ENCODE results near the gene PSMA8.
"Not testable (repeated sequence)": the region's sequence is repeated elsewhere in the genome, so short reads cannot be mapped to it uniquely, and the experiment has no call there.

Gene PSMA8

DNA sequence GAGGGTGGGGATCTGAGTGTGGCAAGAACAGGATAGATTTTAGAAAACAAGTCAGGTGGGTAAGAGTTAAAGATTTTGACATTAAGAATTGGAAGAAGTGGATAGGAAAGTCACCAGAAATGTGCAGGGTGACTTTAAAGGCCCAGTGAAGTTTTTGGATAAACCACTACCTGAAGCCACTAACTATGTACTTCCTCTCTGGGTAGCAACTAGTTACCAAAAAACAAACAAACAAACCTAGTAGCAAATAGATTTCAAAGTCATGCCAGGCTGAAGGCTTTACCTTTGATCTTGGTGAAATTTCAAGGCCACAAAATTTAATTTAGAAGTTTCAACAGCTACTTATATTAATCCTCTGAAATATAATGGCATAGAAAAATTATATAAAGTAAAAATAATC lies 42.5 kb downstream of the PSMA8 start:
- peak in 1 of 6 experiments; percentile 7 for DNase-seq

DNA sequence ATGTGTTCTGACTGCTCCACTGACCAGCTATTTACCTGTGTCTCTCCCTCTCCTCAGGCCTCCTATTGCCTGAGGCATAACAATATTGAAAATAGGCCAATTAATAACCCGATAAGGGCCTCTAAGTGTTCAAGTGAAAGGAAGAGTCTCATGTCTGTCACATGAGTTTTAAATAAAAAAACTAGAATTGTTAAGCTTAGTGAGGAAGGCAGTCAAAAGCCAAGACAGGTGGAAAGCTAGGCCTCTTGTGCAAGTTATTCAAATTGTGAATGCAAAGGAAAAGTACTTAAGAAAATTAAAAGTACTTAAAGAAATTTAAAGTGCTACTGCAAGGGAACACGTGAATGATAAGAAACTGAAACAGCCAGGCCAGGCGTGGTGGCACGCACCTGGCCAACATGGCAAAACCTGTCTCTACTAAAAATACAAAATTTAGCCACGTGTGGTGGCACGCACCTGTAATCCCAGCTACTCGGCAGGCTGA lies 47.7 kb downstream of the PSMA8 start:
- DNase-seq = no peak

DNA sequence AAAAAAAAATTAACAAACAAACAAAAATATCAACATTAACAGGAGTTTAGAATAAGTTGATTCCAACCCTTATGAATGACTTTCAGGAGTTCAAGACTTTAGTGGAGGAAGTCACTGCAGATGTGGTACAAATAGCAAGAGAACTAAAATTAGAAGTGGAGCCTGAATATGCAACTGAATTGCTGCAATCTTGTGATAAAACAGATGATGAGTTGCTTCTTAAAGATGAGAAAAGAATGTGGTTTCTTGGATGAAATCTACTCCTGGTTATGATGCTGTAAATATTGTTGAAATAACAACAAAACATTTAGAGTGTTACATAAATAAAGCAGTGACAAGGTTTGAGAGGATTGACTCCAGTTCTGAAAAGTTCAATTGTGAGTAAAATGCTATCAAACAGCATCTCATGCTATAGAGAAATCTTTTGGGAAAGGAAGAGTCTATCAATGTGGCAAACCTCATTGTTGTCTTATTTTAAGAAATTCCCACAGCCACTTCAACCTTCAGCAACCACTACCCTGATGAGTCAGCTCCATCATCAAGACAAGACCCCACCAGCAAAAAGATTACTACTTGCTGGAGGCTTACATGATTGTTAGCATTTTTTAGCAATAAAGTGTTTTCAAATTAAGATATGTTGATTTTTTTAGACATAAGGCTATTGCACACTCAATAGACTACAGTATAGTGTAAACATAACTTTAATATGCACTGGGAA lies 49.9 kb downstream of the PSMA8 start:
- no peak for DNase-seq

DNA sequence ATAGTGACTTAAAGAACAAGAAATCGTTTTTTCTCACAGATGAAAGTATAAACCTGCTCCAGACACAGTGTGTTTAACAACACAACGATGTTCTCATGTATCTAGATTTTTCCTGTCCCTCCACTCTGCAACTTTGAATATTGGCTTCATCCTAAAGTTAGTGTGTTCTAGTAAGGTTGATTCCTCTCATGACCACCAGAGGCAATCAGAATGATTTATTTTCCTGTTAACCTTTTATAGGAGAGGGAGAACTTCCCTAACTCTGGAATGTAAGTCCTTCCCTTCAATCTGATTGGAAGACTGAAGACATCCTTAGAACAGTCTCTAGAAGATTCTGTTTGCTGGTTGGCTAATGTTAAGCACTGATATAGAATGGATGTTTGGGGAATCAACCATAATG lies 51.6 kb downstream of the PSMA8 start:
- no peak for DNase-seq

DNA sequence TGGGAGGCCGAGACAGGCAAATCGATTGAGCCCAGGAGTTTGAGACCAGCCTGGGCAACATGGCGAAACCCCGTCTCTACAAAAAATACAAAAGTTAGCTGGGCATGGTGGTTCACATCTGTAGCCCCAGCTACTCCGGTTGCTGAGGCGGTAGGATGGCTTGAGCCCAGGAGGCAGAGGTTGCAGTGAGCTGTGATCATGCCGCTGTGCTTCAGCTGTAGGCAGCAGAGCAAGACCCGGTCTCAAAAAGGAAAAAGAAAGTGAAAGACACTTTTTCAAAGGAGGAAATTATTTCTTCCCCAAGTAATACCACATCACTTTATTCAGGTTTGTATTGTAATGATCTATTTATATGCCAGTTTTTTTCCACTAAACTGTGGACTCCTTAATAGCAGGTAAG lies 56.8 kb downstream of the PSMA8 start:
- peak; percentile 1 to 55 (median 22) for DNase-seq

DNA sequence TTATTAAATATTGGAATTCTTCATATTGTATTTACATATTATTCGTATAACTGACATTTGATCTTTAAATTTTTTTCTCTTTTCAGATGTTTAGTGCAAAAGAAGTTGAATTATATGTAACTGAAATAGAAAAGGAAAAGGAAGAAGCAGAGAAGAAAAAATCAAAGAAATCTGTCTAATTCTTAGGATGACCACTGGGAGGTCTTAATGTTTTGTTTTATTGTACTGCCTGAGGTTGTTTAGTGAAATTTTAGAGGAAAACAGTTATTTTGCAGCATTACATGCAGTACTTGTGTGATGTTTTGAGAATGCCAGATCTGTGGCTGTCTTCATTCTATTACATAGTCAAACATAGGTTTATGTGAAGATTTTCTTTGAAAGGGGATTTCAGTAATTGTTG lies 58.6 kb downstream of the PSMA8 start:
- DNase-seq = no peak

DNA sequence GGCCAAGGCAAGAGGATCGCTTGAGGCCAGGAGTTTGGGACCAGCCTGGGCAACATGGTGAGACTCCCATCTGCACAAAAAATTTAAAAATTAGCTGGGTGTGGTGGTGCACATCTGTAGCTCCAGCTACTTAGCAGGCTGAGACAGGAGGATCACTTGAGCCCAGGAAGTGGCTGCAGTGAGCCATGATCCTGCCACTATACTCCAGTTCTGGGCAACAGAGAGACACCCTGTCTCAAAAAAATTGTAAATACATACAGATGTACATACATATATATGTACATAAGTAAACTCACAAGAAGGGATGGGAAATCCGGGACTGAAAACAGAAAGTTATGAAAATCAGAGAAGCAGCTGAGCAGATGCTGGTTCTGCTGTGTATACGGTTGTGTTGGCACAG lies 62.9 kb downstream of the PSMA8 start:
- no peak for DNase-seq

DNA sequence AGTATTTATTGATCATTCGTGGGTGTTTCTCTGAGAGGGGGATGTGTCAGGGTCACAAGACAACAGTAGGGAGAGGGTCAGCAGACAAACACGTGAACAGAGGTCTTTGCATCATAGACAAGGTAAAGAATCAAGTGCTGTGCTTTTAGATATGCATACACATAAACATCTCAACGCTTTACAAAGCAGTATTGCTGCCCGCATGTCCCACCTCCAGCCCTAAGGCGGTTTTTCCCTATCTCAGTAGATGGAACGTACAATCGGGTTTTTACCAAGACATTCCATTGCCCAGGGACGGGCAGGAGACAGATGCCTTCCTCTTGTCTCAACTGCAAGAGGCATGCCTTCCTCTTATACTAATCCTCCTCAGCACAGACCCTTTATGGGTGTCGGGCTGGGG lies 68.3 kb downstream of the PSMA8 start:
- not testable (repeated sequence) for DNase-seq

DNA sequence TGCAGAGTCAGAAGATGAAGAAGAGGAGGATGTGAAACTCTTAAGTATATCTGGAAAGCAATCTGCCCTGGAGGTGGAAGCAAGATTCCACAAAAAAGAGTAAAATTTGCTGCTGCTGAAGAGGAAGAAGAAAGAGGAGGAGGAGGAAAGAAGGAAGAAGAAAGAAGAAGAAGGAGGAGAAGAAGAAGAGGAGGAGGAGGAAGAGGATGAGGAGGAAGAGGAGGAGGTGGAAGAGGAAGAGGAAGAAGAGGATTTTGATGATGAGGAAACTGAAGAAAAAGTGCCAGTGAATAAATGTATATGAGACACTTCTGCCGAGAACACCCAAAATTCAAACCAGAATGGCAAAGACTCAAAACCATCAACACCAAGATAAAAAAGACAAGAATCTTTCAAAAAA lies 71.6 kb downstream of the PSMA8 start:
- DNase-seq = no peak

DNA sequence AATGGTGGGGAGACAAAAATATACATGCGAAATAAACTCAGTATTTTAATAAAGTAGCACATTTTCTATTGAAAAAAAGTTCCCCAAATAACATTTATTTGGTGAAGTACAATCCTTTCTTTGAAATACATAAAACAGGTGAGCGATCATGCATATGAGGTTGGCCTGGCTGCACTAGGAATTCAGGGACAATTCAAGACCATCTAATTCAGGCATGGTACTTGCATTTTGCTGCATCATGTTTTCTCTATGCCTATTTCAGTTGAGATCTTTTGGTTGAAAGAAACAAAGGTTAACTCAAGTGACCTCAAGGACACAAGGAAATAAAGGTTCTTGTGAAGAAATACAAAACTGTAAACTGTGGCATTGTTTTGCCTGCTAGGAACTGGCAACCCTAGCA lies 72.8 kb downstream of the PSMA8 start:
- no peak for DNase-seq

DNA sequence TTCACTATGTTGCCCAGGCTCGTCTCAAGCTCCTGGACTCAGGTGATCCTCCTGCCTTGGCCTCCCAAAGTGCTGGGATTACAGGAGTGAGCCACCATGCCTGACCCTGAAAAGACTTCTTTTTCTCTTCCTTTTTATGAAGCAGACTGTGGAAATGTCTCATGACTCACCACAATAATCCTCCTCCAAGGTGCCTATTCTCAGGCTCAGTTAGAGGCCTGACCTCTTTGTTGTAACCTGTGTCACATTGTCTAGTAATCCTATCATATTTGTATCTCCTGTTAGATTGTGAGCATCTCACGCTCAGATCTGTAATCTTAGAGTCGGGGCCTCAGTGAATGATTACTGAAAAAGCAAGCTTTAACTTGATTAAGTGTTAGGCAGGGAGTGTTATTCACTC lies 74.3 kb downstream of the PSMA8 start:
- DNase-seq = no peak

DNA sequence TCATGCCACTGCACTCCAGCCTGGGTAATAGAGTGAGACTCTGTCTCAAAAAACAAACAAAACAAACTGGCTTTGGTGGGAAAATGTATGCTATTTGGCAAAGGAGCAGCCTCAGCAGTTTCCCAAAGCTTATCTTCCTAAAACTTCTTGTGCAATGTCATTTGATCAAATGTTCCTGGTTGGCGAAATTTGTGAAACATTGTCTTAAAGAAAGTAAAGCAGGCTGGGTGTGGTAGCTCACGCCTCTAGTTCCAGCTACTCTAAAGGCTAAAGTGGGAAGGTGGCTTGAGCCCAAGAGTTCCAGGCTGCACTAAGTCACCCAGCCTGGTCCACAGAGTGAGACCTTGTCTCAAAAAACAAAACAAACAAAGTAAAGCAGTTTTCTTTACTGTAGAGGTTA lies 75.3 kb downstream of the PSMA8 start:
- no peak for DNase-seq

DNA sequence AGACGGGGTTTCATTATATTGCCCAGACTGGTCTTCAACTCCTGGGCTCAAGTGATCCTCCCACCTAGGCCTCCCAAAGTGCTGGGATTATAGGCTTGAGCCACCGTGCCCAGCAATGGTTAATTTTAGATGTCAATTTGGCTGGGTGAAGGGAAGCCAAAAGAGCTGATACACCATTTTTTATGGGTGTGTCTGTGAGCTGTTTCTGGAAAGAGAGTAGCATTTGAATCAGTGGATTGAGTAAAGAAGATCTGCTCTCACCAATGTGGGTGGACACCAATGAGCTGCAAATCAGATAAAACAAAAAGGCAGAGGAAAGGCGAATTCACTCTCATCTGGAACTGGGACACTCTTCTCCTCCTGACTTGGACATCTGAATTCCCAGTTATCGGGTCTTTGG lies 76.5 kb downstream of the PSMA8 start:
- DNase-seq = no peak

DNA sequence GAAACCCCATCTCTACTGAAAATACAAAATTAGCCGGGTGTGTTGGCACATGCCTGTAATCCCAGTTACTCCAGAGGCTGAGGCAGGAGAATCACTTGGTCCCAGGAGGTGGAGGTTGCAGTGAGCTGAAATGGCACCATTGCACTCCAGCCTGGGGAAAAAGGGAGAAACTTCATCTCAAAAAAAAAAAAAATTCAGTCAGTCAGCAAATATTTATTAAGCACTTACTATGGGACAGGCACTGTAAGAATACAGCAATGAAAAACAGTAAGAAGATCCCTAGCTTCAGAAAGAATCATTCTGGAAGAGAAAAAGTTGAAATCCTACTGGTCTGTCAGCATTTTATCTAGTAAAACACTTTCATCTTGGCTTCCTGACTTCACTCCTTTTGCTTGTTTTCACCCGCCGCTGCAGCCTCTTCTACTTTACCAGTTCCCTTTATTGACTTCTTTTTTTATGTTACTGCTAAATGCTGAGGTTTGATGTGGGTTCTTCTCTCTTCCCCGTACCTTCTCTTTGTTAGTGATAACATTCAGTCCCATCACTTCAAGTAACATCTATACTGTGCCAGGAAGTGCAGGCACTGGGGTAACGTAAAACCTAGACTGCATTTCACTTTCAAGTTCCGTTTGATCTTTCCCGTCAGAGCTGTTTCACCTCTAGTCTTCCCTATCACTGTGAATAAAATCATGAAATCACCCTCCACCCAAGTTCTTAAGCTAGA lies 81.7 kb downstream of the PSMA8 start:
- peak; percentile 30 to 92 (median 68) for DNase-seq

DNA sequence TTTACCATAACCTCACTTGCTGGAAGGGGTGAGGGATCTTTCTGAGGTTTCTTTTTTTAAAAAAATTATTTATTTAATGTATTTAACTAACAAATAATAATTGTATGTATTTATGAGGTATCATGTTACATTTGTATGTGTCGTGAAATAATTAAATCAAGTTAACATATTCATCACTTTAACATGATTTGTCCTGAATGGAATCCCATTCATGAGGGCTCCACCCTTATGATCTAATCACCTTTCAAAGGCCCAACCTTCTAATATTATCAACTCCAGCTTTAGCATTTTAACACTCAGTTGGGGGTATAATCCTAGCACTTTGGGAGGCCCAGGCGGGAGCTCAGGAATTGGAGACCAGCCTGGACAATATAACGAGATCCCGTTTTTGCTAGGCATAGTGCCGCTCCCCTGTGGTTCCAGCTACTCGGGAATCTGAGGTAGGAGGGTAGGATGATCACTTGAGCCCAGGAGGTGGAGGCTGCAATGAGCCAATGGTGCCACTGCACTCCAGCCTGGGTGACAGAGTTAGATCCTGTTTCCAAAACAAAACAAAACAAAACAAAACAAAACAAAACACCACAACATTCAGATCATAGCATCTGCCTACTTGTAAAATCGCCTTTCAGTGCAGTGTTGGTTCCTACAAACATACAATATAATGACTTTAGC lies 91.5 kb downstream of the PSMA8 start:
- DNase-seq = no peak

DNA sequence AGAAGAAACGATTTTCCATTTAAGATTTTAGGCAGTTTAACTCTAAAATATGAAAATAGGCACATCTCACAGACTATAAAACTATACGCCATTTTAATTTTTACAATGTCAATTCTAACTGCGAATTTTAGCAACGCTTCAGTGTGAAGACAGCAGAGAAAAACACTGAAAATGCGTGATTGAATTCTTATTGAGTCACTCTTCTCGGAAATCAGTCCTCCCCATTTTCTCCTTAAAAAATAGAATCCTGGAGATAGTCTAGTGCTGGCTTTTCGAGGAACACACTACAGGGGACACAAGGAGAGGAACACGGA lies 92.2 kb downstream of the PSMA8 start:
- no peak for DNase-seq

DNA sequence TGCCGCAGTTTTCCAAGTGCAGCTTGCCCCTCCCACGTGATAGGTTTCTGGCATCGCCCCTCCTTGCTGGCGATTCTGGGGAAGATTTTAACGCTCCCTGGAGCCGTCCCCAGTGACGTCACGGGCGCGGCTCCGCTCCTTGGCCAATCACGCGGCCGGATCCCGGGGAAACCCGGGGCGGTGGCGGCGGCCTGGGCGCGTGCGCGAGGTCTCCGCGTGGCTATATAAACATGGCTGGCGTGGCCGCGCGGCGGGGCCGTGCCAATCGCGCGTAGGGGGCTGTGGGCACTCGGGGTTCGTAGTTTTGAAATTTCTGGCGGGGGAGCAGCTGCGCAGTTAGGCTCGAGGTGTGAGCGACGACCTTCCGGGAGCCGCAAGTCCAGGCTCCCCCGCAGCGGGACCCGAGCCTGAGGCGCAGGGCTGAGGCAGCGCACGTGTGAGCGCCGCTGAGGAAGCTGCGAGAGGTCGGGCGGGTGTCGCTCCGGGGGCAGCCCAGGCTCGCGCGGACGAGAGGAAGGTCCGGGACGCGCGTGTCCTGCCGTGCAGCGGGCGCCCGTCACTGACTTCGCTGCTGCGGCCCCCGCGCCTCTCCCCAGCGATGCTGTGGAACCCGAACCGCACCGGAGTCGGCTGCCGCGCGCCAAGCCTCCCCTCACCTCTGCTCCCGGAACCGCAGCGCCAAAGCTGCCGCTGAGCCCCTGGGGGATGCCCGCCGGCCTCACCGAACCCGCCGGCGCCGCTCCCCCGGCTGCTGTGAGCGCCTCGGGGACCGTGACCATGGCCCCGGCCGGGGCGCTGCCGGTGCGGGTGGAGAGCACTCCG lies 92.8 kb downstream of the PSMA8 start, which contains the start of gene TAF4B:
Gene TAF4B, plus strand, starts transcription at position 217 of the 822 bp plus-strand sequence. Its CDS starts 489 bp downstream, at position 706.
- DNase-seq = peak; percentile 86 to 94 (median 90)

DNA sequence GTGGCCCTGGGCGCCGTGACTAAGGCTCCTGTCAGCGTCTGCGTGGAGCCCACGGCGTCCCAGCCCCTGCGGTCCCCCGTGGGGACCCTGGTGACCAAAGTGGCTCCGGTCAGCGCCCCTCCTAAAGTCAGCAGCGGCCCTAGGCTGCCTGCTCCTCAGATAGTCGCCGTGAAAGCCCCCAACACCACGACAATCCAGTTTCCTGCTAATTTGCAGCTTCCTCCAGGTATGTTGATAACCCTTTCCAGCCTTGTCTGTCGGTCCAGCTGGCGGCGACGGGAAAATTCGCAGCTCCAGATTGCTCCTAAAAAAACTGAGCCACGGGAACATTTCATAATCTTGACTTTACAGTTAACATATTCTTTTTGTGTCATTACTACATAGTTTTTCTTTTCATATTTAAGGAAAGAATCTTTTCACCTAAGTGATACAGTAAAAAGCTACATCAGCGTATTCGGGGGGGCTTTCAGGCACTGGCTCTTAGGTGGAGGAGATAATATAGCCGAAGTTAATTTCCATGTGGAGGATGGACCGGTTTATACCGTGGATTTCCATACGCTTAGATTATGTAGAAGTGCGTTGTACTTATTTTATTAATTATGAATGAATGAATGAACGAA lies 93.5 kb downstream of the PSMA8 start:
- DNase-seq = peak in 2 of 6 experiments; percentile 32 to 50

DNA sequence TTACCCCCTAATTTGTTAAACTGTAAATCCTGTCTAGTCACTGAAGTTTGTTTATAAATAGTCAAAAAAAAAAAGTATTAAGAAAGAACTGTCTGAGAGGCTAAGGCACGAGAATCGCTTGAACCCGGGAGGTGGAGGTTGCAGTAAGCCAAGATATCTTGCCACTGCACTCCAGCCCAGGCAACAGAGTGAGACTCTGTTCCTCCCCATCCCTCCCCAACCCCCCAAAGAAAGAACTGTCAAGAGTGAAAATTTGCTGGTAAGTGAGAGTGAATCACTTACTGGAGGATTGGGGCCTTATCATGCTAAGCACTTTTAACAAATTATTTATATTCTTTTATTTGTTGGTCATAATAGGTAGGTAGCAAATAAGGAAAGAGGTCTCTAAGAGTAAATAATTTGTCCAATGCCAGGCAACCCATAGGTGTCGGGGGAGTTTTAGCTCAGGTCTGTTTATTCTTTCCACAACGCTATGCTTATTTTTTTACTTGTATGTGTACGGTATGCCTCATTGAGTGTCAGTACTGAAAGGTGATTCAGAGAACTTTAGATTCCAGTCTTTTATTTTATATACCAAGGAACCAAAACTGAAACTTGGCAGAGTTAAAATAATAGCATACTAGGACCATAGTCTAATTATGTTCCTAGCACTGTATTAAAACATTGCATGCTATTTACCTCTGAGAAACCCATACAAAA lies 95.0 kb downstream of the PSMA8 start:
- no peak for DNase-seq

DNA sequence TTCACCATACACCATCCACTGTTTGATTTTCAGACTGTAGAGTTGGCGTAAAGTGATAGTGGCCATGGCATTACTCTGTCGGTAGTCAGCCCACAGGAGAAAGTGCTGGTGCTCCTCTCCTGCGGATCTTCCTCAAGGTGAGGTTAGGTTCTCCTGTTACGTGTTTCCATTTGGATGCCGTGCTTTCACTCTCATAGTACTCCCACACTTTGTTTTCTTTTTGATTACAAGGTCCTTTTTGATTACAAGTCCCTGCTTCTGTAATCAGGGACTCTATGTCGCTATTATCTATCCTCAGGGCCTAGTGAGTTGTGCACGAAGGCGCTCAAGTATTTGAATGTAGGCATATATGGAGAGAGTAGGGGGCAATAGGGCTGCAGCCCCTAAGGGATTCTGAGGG lies 96.8 kb downstream of the PSMA8 start:
- DNase-seq = no peak

DNA sequence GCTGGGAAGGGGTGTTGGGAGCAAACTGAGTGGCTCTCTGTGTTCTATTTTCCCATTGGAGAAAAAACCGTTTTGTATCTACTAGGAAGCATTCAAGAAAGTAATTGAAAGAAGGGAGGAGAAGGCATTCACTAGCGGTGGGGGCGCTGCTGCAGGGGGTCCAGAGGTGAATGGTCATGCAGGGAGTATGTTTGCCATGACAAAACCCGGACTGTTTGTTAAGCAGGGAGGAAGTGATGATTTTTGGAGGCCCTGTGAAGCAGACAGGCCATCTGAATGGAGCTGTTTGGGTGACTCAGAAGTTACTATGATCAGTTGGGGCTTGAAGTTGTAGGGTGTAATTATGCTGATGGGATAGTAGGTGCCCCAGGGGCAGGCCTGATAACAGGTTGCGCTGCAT lies 99.5 kb downstream of the PSMA8 start:
- no peak for DNase-seq

DNA sequence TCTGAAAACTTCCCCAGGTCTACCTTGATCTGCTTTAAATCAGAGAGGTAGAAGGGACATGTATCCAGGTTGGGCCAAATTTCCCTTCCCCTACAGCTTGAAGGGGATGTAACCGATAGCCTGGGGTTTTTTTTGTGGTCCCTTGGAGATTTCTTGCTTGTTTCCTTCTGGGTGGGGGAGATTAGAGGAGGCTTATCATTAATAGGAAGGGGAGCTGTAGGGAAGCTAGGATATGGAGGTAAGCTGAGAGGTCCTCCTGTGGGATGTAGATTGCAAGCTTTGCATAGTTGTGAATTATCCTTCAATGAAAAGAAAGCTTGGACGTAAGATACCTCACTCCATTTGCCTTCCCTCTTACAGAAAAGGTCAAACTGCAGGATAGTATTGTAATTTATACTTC lies 103.7 kb downstream of the PSMA8 start:
- DNase-seq = not testable (repeated sequence)
